ENCODE results near the gene CINP.

DNA sequence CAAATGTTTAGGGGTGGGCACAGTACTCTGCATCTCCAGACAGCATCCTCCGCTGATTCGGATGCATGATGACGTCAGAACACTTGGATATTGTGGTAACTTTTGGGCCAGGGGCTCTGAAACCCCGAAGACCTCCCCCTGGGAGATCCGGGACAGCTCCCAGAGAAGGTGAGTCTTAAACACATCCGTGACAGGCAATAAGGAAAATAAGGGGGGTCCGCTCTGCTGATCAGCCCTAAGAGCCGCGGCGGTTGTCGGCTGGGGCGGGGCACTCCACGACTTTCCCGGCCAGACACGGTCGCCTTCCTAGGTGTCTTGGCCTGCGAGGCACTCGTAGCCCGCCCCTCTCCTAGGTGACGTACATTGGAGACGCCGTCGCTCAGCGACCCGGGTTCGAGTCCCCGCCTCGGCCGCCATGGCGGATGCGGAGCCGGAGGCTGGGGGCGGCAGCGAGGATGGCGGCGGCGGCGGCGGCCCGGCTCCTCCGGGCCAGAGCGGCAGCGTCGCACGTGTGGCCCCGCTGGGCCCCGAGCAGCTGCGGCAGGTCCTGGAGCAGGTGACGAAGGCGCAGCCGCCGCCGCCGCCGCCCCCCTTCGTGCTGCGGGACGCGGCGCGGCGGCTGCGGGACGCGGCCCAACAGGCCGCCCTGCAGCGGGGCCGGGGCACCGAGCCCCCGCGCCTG lies 43.2 kb downstream of the CINP start, which contains the start of gene ZNF839:
- TF ChIP-seq, protein P1, sequence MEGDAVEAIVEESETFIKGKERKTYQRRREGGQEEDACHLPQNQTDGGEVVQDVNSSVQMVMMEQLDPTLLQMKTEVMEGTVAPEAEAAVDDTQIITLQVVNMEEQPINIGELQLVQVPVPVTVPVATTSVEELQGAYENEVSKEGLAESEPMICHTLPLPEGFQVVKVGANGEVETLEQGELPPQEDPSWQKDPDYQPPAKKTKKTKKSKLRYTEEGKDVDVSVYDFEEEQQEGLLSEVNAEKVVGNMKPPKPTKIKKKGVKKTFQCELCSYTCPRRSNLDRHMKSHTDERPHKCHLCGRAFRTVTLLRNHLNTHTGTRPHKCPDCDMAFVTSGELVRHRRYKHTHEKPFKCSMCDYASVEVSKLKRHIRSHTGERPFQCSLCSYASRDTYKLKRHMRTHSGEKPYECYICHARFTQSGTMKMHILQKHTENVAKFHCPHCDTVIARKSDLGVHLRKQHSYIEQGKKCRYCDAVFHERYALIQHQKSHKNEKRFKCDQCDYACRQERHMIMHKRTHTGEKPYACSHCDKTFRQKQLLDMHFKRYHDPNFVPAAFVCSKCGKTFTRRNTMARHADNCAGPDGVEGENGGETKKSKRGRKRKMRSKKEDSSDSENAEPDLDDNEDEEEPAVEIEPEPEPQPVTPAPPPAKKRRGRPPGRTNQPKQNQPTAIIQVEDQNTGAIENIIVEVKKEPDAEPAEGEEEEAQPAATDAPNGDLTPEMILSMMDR (IDR thresholded peaks at IDR 0.05), result peak in 1 of 6 experiments; percentile 2
- TF ChIP-seq POLR2A (IDR thresholded peaks at IDR 0.05), result peak; percentile 20 to 32
